Astrocyte of the cerebellum (primary cell): ENCODE measurements around the gene KLC4.

Experiments used
- DNase-seq: peaks from one replicate; pipeline ENCODE4 v3.0.0-alpha.2; 2011; ENCODE audit warnings: low read depth
- H3K4me3 ChIP-seq: 2 replicates; pipeline ENCODE4 v1.5.1; 2011; ENCODE audit warnings: mild to moderate bottlenecking, low read depth, low read length, moderate library complexity
- CTCF ChIP-seq: IDR thresholded peaks from 2 replicates; pipeline ENCODE4 v1.5.1; 2012; ENCODE audit warnings: low read length, low read depth, moderate library complexity, mild to moderate bottlenecking; ENCODE audit errors: missing control alignments
- in situ Hi-C: cut with HindIII; loops from 2 replicates; pipeline ENCODE4 v1.10.0; 2017; ENCODE audit warnings: low sequenced_read_pairs

Gene KLC4

GRCh38 chr6:43016176-43016942 lies 43.1 kb upstream of the KLC4 start:
- no peak overlapping the region for H3K4me3 ChIP-seq
- in situ Hi-C loops = no loop called here
- no peak for DNase-seq
- TF ChIP-seq CTCF = no peak

- H3K4me3 ChIP-seq = no peak overlapping the region
- no peak for DNase-seq
- no peak for TF ChIP-seq CTCF
- in situ Hi-C loops = no loop called here
These were observed 42.5 kb upstream of the KLC4 start for GRCh38 chr6:43016943-43017334.

GRCh38 chr6:43019152-43019551 lies 40.3 kb upstream of the KLC4 start:
- H3K4me3 ChIP-seq = no peak overlapping the region
- TF ChIP-seq CTCF = no peak
- no peak for DNase-seq
- in situ Hi-C loops = no loop called here

DNA sequence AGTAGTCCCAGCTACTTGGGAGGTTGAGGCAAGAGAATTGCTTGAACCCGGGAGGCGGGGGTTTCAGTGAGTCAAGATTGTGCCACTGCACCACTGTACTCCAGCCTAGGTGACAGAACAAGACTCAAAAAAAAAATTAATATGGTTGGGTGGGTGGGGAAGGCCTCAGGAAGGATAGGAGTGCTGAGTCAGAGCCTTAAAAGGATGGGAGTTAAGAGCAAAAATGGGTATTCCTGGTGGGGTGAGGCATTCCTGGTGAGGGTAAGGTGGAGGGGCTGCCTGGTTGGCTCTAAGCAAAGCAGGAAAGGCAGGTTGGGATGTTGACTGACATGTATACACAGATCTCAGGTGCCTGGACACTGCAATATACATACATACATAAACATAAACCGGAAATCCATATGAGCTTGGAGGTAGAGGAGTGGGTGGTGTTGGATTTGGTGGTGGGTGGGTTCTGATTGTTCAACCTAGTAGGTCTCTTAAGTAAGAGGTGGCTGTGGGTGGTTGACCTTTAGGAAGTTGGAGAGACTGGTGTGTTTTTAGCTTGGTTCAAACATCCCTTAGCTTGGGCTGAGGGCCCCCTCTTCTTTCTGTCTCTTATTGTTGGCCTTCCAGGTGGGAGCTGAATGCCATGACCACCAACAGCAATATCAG lies 39.3 kb upstream of the KLC4 start:
- in situ Hi-C loops = no loop called here
- DNase-seq = no peak
- H3K4me3 ChIP-seq = no peak overlapping the region
- TF ChIP-seq CTCF = no peak

GRCh38 chr6:43020847-43021246 lies 38.6 kb upstream of the KLC4 start:
- no peak for DNase-seq
- TF ChIP-seq CTCF = no peak

DNA sequence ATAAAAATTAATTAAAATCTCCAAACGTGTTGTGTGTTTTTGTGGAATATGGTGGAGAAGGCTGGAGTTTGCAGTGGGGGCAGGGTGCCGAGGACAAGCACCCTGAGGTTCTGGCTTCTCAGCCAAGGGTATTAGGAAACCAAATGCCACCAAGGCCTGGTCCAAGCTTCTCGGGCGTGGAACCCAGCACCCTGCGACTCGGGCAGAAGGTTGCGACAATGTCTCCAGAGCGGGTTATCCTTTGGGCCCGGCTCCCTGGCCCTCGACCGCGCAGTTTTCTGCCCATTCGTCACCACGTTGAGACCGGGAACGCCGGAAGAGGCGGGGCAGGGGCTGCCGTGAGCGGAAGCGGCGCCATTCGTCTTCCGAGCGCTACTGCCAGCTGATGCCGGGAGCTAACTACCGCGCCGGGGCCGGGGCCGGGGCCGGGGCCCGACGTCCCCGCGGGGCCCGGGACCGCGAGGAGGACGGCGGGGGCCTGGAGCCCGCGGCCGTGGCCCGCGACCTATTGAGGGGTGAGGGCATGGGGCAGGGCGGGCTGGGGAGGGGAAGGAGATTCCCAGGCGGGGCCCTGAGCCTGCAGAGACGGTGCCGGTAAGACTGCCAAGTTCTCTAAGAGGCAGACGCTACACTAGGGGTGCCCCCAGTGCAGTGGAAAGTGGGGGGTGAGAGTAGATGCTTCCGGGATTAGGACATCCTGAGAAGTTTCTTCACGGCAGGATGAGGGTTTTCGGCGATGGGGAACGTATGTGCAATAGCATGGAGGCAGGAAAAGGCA lies 38.0 kb upstream of the KLC4 start, which contains the start of gene RRP36:
Gene RRP36 (plus strand): TSS at position 354 of the 778 bp plus-strand sequence. CDS start 32 bp downstream, at position 386.
- in situ Hi-C loops = no loop called here
- no peak for TF ChIP-seq CTCF
- peak within 1 kb of the TSS; percentile 81 for H3K4me3 ChIP-seq
- no peak for DNase-seq

More at GRCh38 chr6:43020847-43021246, 38.6 kb upstream of the KLC4 start:
- peak overlapping the region; percentile 81 for H3K4me3 ChIP-seq
- in situ Hi-C loops = no loop called here
